HCT116 (cell line): ENCODE data around the gene CNPY1. TPM values are rescaled to one million over a fixed set of nuclear protein-coding genes. Genes with fewer than 3 reads are reported as not detected.

Source experiments
- ATAC-seq: fragments of 200-7000 bp; cut with Tn5 transposase; 2 replicates; pipeline ENCODE4 v1.9.1; 2020; ENCODE audit warnings: mild to moderate bottlenecking, moderate library complexity
- BruUV-seq: library from RNA; stranded (reverse); fragments of 400-500 nt; replicated peaks from 2 replicates; lab custom pipeline; 2021; lab: Mats Ljungman, UMichigan
- CTCF ChIA-PET: fragments of 300-600 bp; sonication (Branson Sonifier 250); formaldehyde crosslinking; loops from one replicate; lab custom pipeline; 2021; ENCODE audit warnings: antibody characterized with exemption; lab: Charles Lee
- POLR2A ChIA-PET: fragments of 300-600, 350-600 bp; sonication (Branson Sonifier 250); formaldehyde crosslinking; loops from one replicate; lab custom pipeline; 2021; ENCODE audit warnings: antibody characterized with exemption; lab: Charles Lee
- RAD21 ChIA-PET, 2 experiments: fragments of 300-600 bp; sonication (Branson Sonifier 250); formaldehyde crosslinking; loops; one replicate each; lab custom pipeline; 2023; ENCODE audit warnings: low total read pairs in 2 of 2; ENCODE audit not compliant: uncharacterized antibody in 2 of 2, unreplicated experiment in 2 of 2, low non-redundant PET in 1 of 2; lab: Charles Lee
- DNase-seq: peaks from one replicate; pipeline ENCODE4 v3.0.0-alpha.2; 2010; ENCODE audit warnings: low read depth, low spot score
- H2AFZ ChIP-seq: fragments of 200-600 bp; shearing (Covaris generic), sonication (generic); 2 replicates; pipeline ENCODE4 v1.6.1; 2017; ENCODE audit warnings: low read depth, mixed run types, mixed read lengths, antibody characterized with exemption, low read length; ENCODE audit not compliant: poor library complexity, severe bottlenecking
- H3K27ac ChIP-seq: 2 replicates; pipeline ENCODE4 v1.5.1; 2012; ENCODE audit warnings: low read depth, low read length
- H3K27me3 ChIP-seq: fragments of 200-600 bp; sonication (generic); 2 replicates; pipeline ENCODE4 v1.6.1; 2016; ENCODE audit warnings: mixed run types, low read length, mixed read lengths; ENCODE audit not compliant: insufficient read depth
- H3K36me3 ChIP-seq, 2 experiments: fragments of 200-500 bp in 1 of 2; fragments of 200-600 bp in 1 of 2; sonication (Bioruptor generic) in 1 of 2; sonication (generic) in 1 of 2; 2 replicates each; pipeline versions ENCODE4 v1.5.1 to v1.6.1; 2014 to 2016; ENCODE audit warnings: low read length in 2 of 2, inconsistent platforms in 1 of 2, mixed read lengths in 1 of 2, mixed run types in 1 of 2; ENCODE audit not compliant: insufficient read depth in 2 of 2, control insufficient read depth in 1 of 2
- H3K4me1 ChIP-seq, 2 experiments: fragments of 200-600 bp in 1 of 2; sonication (generic) in 1 of 2; 2 replicates each; pipeline versions ENCODE4 v1.5.1 to v1.6.1; 2012 to 2017; ENCODE audit warnings: low read length in 2 of 2, inconsistent platforms in 1 of 2, mild to moderate bottlenecking in 1 of 2, mixed read lengths in 1 of 2, mixed run types in 1 of 2, moderate library complexity in 1 of 2; ENCODE audit not compliant: insufficient read depth in 2 of 2, control insufficient read depth in 1 of 2
- H3K4me2 ChIP-seq: fragments of 200-600 bp; sonication (generic); 2 replicates; pipeline ENCODE4 v1.6.1; 2017; ENCODE audit warnings: mixed run types, low read length, mixed read lengths
- H3K4me3 ChIP-seq, 2 experiments: fragments of 200-600 bp in 1 of 2; sonication (generic) in 1 of 2; replicated peaks in 1 of 2; 2 replicates each; pipeline ENCODE4 v1.5.1; 2011 to 2016; ENCODE audit warnings: low read length in 2 of 2, control low read depth in 1 of 2, low read depth in 1 of 2, mild to moderate bottlenecking in 1 of 2, mixed read lengths in 1 of 2, mixed run types in 1 of 2
- H3K79me2 ChIP-seq: fragments of 200-600 bp; sonication (generic); 2 replicates; pipeline ENCODE4 v1.6.1; 2017; ENCODE audit warnings: mild to moderate bottlenecking, mixed run types, low read length, moderate library complexity, mixed read lengths; ENCODE audit not compliant: insufficient read depth
- H3K9ac ChIP-seq: fragments of 200-600 bp; sonication (generic); 2 replicates; pipeline ENCODE4 v1.6.1; 2016; ENCODE audit warnings: low read length, mixed read lengths
- H3K9me2 ChIP-seq: fragments of 200-600 bp; sonication (generic), shearing (Covaris generic); 2 replicates; pipeline ENCODE4 v1.6.1; 2017; ENCODE audit warnings: mixed run types, mild to moderate bottlenecking, moderate library complexity; ENCODE audit not compliant: insufficient read depth
- H3K9me3 ChIP-seq, 2 experiments: fragments of 200-500 bp in 1 of 2; fragments of 200-600 bp in 1 of 2; sonication (Bioruptor generic) in 1 of 2; sonication (generic) in 1 of 2; 2 replicates each; pipeline ENCODE4 v1.6.1; 2014 to 2017; ENCODE audit warnings: low read length in 2 of 2, mixed read lengths in 2 of 2, inconsistent platforms in 1 of 2, low read depth in 1 of 2, mild to moderate bottlenecking in 1 of 2, mixed run types in 1 of 2, moderate library complexity in 1 of 2; ENCODE audit not compliant: control insufficient read depth in 1 of 2, insufficient read depth in 1 of 2
- H4K20me1 ChIP-seq: fragments of 200-600 bp; sonication (generic), shearing (Covaris generic); 2 replicates; pipeline ENCODE4 v1.6.1; 2017; ENCODE audit warnings: mixed run types, mild to moderate bottlenecking, moderate library complexity; ENCODE audit not compliant: insufficient read depth
- CEBPB ChIP-seq: IDR thresholded peaks from 2 replicates; pipeline ENCODE4 v1.6.1; 2012; ENCODE audit warnings: low read depth
- EGR1 ChIP-seq: IDR thresholded peaks from 2 replicates; pipeline ENCODE4 v1.6.1; 2012; ENCODE audit warnings: low read depth
- EZH2 ChIP-seq: fragments of 200-600 bp; sonication (generic); IDR thresholded peaks from 2 replicates; pipeline ENCODE4 v1.6.1; 2017; ENCODE audit warnings: antibody characterized with exemption, mixed run types
- EZH2phosphoT487 ChIP-seq: fragments of 200-600 bp; IDR thresholded peaks from 2 replicates; pipeline ENCODE4 v1.6.1; 2018; ENCODE audit warnings: antibody characterized with exemption, borderline replicate concordance
- FOSL1 ChIP-seq: IDR thresholded peaks from 2 replicates; pipeline ENCODE4 v1.6.1; 2012; ENCODE audit warnings: low read depth
- JUND ChIP-seq: IDR thresholded peaks from 2 replicates; pipeline ENCODE4 v1.6.1; 2012
- POLR2A ChIP-seq: IDR thresholded peaks from 2 replicates; pipeline ENCODE4 v1.7.0; 2011; ENCODE audit warnings: borderline replicate concordance; ENCODE audit not compliant: insufficient read depth, insufficient read length; ENCODE audit errors: extremely low read depth
- POLR2AphosphoS5 ChIP-seq: IDR thresholded peaks from 2 replicates; pipeline ENCODE4 v1.6.1; 2011; ENCODE audit warnings: mild to moderate bottlenecking, low read depth, low read length, moderate library complexity
- SIN3A ChIP-seq: IDR thresholded peaks from 2 replicates; pipeline ENCODE4 v1.6.1; 2012; ENCODE audit warnings: low read depth
- SP1 ChIP-seq: IDR thresholded peaks from 2 replicates; pipeline ENCODE4 v1.6.1; 2012; ENCODE audit warnings: low read depth
- YY1 ChIP-seq: IDR thresholded peaks from 2 replicates; pipeline ENCODE4 v1.6.1; 2011; ENCODE audit warnings: low read length, low read depth, moderate library complexity, mild to moderate bottlenecking; ENCODE audit not compliant: insufficient replicate concordance; ENCODE audit errors: extremely low read depth
- ZNF274 ChIP-seq: fragments of 200-500 bp; sonication (Bioruptor generic); IDR thresholded peaks from 2 replicates; pipeline ENCODE4 v1.6.1; 2014; ENCODE audit warnings: mild to moderate bottlenecking, low read depth, low read length, inconsistent platforms
- intact Hi-C: fragments of 100-400 bp; cut with micrococcal nuclease; formaldehyde crosslinking; loops from 2 replicates; pipeline ENCODE4 v1.10.0; 2022
- total RNA-seq: library from RNA; stranded (reverse); gene quantifications from one replicate; pipeline ENCODE4 v1.2.1, GENCODE V29; 2021; ENCODE audit not compliant: unreplicated experiment
- TF ChIP-seq, protein P1 (sequence below): IDR thresholded peaks from 2 replicates; pipeline ENCODE4 v1.6.1; 2011; ENCODE audit warnings: mild to moderate bottlenecking, low read length, moderate library complexity; ENCODE audit not compliant: insufficient replicate concordance; ENCODE audit errors: extremely low read depth
- TF ChIP-seq, protein P2 (sequence below): IDR thresholded peaks from 2 replicates; pipeline ENCODE4 v1.6.1; 2012
- TF ChIP-seq, protein P3 (sequence below): IDR thresholded peaks from 2 replicates; pipeline ENCODE4 v1.6.1; 2012

Gene CNPY1
- total RNA-seq, 1 experiment from 2014 or later: not detected

DNA sequence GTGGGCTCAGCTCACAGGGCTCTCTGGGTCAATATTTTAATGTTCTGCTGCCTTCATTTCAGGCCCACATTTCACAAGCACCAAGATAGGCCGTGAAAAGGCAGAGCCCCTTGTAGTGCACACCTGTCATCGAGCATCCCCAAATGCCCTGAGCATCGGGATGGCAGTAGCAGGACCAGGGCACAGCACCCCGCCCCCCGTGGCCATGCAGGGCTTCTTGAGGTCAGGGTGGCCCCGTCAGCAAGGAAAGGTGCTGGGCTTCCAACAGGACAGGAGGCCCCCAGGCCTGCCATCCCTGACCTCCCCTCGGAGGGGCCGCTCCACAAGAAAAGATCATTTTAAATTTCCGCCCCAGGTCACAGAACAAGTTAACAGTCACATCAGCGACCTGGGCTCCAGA lies 2.9 kb upstream of the CNPY1 start:
- no peak for DNase-seq
- Histone ChIP-seq H2AFZ (no peak overlapping the region), H3K9me2 (no peaks in the 10 kb centered on the region), H4K20me1 (no peaks in the 10 kb centered on the region), H3K79me2 (no peaks in the 10 kb centered on the region), H3K9ac (no peak overlapping the region), H3K27me3 (no peaks in the 10 kb centered on the region), H3K9me3 (no peaks in the 10 kb centered on the region)
- CTCF ChIA-PET: no interaction called here
- no peak for TF ChIP-seq ZNF274
- no peak for TF ChIP-seq EZH2
- TF ChIP-seq, protein P1, sequence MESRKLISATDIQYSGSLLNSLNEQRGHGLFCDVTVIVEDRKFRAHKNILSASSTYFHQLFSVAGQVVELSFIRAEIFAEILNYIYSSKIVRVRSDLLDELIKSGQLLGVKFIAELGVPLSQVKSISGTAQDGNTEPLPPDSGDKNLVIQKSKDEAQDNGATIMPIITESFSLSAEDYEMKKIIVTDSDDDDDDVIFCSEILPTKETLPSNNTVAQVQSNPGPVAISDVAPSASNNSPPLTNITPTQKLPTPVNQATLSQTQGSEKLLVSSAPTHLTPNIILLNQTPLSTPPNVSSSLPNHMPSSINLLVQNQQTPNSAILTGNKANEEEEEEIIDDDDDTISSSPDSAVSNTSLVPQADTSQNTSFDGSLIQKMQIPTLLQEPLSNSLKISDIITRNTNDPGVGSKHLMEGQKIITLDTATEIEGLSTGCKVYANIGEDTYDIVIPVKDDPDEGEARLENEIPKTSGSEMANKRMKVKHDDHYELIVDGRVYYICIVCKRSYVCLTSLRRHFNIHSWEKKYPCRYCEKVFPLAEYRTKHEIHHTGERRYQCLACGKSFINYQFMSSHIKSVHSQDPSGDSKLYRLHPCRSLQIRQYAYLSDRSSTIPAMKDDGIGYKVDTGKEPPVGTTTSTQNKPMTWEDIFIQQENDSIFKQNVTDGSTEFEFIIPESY: no peak
- TF ChIP-seq CEBPB: no peak
- no peak for TF ChIP-seq EZH2phosphoT487
- TF ChIP-seq JUND: no peak
- no peak for TF ChIP-seq SIN3A
- TF ChIP-seq, all 23 proteins: peak for 0
- no peak for ATAC-seq
- no peaks in the 10 kb centered on the region for H3K36me3 ChIP-seq
- no peak overlapping the region for H3K27ac ChIP-seq
- ChIA-PET POLR2A (no interaction called here), RAD21 (no interaction called here)
- no peaks in the 10 kb centered on the region for H3K4me1 ChIP-seq
- no peak overlapping the region for H3K4me2 ChIP-seq
- BruUV-seq: no TSS peak
- no peak overlapping the region for H3K4me3 ChIP-seq
- intact Hi-C loops: no loop called here

DNA sequence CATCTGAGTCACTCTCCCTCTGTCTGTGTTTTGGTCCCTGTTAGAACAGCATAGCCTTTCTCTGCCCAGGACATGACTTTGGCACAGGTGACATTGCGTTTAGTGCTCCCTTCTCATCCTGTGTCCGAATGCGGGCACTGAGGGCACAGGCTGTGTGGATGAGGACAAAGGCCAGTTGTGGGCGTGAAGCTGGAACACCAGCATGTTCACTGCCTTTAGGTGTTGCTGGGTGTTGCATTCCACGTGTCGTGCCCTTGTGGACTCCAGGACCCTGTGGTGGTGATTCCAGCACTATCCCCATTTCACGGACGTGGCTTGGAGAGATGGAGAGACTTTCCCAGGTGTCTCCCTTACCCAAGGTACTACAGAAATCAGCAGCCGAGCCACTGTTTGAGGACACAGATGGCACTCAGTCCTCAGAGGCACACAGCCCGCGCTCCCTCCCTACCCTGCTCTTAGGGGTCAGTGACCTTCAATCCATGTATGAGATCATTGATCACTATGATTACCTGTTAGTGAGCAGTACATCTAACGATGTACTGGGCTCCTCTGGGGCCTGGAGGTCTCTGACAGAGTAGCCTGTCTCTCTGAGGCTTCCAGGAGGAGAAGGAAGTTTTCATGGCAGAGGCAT lies 917 bp upstream of the CNPY1 start:
- H3K36me3 ChIP-seq: no peaks in the 10 kb centered on the region
- H4K20me1 ChIP-seq: no peaks in the 10 kb centered on the region
- no peak overlapping the region for H3K9ac ChIP-seq
- no peaks in the 10 kb centered on the region for H3K9me2 ChIP-seq
- no peaks in the 10 kb centered on the region for H3K27me3 ChIP-seq
- H3K9me3 ChIP-seq: no peaks in the 10 kb centered on the region
- BruUV-seq: no TSS peak
- intact Hi-C loops: no loop called here
- no peak overlapping the region for H3K4me3 ChIP-seq
- H3K79me2 ChIP-seq: no peaks in the 10 kb centered on the region
- DNase-seq (no peak), ATAC-seq (no peak)
- ChIA-PET RAD21 (no interaction called here), CTCF (interaction anchor here (1.1 kb wide), 1 partner anchor 167 kb away, joined by 3 read pairs; no protein-coding TSS in a partner anchor), POLR2A (no interaction called here)
- no peaks in the 10 kb centered on the region for H3K4me1 ChIP-seq
- no peak overlapping the region for H3K27ac ChIP-seq
- no peak overlapping the region for H3K4me2 ChIP-seq
- H2AFZ ChIP-seq: no peak overlapping the region
- TF ChIP-seq, protein P1: no peak
- no peak for TF ChIP-seq EGR1
- TF ChIP-seq FOSL1: no peak
- TF ChIP-seq POLR2A: no peak
- TF ChIP-seq CEBPB: no peak
- TF ChIP-seq, protein P2, sequence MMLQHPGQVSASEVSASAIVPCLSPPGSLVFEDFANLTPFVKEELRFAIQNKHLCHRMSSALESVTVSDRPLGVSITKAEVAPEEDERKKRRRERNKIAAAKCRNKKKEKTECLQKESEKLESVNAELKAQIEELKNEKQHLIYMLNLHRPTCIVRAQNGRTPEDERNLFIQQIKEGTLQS: no peak
- no peak for TF ChIP-seq SIN3A
- TF ChIP-seq POLR2AphosphoS5: no peak
- no peak for TF ChIP-seq SP1
- TF ChIP-seq EZH2phosphoT487: no peak
- TF ChIP-seq, protein P3, sequence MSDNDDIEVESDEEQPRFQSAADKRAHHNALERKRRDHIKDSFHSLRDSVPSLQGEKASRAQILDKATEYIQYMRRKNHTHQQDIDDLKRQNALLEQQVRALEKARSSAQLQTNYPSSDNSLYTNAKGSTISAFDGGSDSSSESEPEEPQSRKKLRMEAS: no peak
- TF ChIP-seq YY1: no peak
